Stimulated activated CD4-positive, alpha-beta T cell treated with anti-CD3 and anti-CD28 coated beads, Interleukin-1b, Interleukin-23, amount 100 ng/mL, for 4 hours (primary cell): ENCODE data around the gene MINDY2.

Experiments used
- DNase-seq, 2 donors: peaks; one replicate each; pipeline ENCODE4 v3.0.0-alpha.2; 2020; ENCODE audit warnings: low read depth in 2 of 2

MINDY2 gene

DNA sequence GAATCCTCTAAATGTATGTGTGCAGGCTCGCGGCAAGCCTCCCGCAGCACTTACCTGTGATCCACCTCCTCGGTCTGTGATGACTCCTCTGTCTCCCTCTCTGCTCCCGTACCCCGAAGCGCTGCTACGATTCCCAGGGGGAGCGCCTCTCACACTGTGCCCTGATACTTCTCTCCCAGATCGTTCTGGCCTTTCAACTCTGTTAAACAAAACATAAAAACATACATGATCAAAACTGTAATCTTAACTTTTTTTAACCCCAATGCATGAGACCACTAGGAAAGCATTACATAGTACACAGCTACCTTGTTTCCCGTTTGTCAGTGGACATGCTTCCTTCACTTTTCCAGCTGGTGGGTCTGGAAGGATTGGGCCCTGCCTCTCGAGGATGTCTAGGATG lies 115.8 kb downstream of the MINDY2 start:
- no peak for DNase-seq

DNA sequence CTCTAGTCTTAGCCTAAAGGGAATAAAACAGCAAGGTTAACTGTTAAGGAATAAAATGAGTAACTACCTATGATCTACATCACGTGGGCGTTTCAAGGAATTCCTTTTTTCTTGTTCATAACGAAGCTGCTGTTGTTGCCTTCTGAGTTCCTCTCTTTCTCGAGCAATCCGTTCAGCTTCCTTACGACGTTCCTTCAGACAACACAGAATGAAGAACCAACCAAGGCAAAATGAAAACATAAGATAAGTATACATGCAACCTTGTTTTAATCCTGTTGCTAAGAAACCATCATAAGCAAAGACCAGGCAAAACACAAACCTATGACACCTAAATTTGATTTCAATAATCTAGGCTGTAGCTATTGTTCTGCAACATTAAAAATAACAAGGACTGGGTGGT lies 118.3 kb downstream of the MINDY2 start:
- no peak for DNase-seq

DNA sequence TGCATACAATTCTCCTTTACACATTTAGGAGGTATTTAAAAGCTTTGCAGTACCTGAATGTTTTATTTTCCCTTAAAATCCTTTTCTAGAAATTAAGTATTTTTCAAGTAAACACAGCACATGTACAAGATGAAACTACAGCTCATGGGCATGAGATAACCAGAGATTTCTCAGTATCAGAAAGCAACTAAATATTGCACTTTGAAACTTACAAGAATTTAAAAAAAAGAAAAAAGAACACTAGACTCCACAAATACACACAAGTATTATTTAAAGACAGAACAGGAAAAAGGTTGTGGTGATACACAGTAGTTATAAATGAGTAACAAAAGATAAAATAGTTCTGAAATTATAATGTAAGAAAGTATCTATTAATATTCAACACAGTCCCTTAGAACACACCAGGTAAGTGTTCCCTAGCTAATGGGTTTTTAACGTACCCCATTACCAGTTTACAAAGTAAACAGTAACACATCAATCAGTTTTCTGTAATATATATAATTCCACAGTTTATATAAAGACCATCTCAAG lies 127.1 kb downstream of the MINDY2 start:
- DNase-seq: no peak

DNA sequence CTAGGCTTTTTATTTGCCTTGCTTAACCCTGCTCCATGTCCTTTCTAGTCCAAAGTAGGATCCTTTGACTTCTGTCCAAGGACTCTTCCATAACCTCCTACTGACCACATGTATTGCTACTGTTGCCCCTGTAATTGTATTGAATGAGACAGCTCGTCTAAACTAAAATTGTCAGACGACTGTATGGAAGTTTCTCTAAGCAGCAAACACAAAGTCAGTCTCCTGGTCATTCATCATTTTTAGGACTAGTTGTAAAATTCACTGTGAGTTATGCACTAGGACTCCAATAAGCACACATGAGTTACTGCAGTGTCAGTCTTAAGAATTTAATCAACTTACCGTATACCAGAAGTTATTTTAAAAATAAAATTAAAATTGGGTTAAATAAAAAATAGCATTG lies 129.5 kb downstream of the MINDY2 start:
- DNase-seq: no peak

DNA sequence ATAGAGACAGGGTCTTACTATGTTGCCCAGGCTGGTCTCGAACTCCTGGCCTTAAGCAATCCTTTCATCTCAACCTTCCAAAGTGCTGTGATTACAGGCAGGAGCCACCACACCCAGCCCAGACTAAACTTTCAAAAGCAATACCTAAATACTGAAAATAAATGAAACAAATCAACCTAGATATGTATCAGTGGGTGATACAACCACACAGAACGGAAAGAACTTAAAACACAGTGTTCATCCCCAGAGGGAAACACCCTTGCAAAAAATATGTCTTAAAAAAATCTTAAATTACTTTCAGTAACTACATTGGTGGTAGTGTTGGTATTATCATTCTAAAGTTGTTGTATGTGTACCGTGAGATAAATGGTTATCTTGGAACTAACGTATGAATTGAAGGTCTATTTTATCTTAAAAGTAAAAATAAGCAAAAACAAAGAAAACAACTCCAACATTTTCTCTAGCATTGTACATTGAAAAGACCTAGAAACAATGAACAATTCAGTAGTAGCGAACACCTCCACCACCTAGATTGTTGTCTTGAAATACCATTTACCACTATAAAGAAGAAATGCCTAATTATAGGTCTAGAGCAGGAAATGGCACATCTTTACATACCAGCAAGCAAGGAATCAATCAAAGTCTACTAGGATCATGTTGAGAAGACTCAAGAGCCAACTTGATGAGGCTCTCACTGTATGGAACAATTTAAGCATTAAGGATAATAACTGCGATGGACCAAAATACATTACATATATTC lies 137.6 kb downstream of the MINDY2 start:
- DNase-seq: no peak

DNA sequence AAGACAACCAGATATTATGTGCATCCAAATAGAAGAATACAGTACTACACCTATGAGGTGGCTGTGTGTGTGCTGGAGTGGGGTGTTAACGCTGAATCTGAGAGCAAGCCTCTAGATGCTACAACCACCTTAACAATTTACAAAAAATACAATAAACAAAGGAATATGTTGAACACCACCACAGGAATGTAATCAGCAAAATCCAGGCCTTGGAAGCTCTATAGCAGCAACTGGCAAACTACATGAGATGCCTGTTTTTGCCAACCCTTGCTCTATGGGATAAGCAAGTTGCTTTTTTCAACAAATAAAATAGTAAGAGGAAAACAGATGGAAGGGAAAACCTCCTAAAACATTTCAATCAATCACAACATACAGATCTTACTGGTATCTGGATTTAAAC lies 138.5 kb downstream of the MINDY2 start:
- DNase-seq: no peak

DNA sequence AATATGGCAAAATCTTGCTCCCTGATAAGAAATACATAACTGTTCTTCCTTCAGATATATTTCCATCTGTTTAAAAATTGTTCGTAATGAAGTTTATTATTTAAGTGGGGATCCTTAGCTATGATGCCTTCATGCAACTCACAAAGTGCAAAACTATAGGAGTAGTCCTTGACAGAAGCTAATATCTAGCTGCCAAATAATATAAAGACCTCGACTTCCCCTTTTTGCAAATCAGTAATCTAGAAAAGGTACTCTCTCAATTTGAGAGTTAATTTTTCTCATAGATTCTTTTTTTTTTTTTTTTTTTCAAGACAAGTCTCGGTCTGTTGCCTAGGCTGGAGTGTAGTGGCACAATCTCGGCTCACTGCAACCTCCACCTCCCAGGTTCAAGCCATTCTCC lies 139.4 kb downstream of the MINDY2 start:
- no peak for DNase-seq
